NCI-H774 (cell line): ENCODE results near the gene OTP.
A peak's percentile ranks its signal among the peaks of the same experiment; 100 is the strongest.

Experiments used
- DNase-seq: peaks from one replicate; lab custom pipeline; 2025; lab: John Stamatoyannopoulos, UW

OTP gene

DNA sequence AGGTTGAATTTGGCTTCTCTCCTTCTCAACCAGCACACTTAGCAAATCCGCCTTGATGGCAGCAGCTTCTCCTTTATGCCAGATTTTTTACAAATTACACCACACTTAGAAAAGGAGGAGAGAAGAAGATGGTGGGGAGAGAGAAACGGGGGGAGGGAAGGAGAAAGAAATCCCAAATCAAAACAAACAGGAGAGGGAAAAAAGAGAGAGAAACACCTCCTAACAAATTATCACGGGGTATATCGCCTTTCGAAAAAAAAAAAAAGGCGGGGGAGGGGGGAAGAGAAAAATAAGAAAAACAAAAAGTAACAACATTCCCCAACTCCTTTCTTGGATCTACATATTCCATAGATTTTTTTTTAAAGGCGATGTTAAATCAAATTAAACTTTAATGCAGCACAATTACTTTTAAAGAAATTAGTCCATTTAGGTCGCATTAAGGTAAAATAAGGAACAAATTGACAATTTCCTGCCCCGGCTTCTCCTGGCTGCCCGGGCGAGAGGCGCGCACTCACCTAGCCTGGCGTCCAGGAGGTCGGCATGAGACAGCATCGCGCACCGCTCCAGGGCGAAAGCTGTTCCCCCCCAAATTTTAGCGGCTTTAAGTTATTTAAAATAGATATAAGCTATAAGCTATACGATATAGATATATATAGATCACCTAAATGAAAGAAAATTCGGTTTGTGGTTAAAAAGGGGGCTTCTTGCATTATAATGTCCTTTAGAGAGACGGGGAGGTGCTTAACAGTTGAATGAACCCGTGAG, at the start of gene OTP:
TSS of gene OTP (minus strand) at position 716 of the 765 bp plus-strand sequence. CDS start at position 552, 164 bp downstream.
- DNase-seq = no peak

DNA sequence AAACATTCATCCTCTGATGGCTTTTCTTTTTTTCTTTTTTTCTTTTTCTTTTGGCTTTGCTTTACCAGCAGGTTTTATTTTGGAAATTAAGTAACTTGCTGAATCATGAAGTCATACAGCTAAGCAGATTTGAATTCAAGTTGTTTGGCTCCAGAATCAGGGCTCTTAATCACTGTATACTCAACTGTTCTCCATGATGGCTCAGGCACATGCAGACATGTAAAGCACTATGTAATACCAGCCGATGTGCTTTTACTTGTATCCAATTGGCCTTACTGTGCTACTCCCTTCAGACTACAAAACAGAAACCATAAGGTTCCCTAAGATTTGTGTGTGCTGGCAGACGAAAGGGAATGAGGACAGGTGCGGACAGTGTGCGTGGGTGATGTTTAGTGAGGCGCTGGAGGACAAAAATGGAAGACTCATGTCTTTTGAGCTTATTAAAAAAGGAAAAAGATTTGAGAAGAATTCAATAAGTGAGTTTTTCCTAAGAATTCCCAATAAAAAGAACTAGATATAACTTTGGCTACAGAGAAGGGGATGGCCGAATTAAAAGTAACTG, 44.7 kb upstream of the OTP start:
- DNase-seq = no peak

DNA sequence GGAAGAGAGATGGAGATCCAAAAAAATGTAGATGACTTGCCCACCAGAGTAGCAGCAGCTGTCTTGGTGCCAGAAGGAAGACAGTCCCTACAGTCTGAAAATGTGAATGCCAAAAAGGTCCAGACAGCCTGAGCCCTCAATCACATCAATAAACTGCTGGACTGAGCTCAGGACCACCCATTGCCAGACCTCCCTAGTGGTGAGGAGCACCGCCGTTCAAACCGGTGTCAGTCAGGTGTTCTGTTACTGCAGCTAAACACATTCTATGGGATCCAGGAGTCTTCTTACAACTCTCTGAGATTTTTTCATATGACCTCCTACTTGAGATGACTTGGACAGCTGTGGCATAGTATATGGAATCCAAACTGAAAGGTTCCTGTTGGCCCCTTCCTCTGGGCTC, 32.0 kb upstream of the OTP start:
- no peak for DNase-seq

DNA sequence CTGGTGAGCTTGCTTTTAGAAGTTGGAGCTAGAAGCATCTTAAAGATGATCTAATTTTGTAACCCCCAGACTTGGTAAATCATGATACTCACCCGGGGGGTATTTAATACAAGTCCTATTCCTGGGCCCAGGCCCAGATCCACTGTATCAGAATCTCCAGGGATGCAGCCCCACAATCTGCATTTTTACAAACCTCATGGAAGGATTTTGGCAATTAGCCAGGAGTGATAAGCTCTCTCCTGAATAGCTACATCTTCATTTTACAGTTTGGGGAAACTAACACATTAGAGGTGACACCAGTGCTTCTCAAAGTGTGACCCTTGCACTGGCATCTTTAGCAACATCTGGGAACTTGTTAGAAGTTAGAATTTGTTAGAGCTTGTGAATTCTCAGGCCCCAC, 31.2 kb upstream of the OTP start:
- no peak for DNase-seq

DNA sequence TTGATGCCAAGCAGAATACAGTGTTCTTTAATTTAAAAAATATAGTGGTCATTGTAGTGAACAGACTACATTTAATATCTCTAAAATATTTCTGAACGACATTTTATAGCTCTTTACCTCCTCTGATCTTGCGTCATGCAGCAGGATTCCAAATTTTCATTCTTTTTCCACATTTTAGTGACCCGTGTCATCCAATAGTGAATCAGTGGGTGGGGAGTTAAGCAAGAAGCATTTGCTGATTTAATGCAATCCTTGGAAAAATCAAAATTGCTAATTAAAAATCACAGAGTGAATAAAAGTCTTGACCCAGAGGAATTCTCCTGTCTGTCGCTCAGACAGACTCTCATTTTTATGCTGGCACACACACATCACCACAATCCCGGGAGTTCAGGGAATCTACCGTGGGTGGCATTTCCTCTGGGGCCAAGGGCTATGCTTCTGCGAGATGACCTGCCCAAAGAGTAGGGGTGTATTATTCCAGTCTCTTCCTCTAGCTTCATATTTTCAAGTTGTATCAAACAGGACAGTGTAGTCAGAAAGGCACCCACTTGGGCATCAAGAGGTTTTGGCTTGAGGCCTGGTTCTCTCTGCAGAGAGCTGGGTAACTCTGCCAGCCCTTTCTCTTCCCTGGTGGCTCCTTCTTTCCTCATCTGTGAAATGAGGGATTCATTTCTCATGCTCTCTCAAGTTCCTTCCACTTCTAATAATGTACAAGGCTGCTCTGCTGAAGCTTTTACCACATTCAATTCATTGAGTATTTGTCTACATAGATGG, 24.8 kb upstream of the OTP start:
- DNase-seq = no peak

DNA sequence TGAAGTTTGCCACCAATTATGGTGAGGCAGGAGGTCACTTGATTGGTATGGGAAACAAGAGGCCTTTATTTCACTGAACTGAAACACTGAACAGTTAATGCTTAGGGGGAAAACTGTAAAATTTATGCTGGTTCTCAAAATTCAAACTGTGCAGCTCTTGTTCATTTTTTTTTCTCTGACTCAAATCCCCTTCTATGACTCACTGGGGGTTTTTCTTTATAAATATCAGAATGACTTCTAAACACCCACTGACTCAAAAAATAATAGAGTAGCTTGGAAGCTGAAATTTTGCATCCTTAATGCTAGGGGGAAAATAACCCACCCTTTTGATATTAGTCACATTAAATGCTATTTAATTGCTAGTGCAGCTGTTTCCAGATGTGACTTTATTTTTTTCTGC, 24.1 kb upstream of the OTP start:
- DNase-seq = no peak

DNA sequence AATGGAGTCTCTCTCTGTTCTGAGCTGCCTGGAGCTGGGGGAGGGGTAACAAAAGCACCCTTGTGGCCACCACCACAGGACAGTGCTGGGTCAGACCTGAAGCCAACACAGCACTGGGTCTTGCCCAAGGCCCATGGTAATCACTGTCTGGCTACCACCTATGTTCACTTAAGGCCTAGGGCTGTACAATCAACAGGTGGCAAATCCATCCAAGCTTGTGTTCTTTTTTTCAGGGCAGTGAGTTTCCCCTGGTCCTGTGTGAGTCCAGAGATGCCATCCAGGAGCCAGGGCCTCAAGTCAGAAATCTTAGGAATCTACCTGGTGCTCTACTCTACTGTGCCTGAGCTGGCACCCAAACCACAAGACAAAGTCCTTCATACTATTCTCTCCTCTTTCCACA, 20.1 kb upstream of the OTP start:
- DNase-seq = no peak

DNA sequence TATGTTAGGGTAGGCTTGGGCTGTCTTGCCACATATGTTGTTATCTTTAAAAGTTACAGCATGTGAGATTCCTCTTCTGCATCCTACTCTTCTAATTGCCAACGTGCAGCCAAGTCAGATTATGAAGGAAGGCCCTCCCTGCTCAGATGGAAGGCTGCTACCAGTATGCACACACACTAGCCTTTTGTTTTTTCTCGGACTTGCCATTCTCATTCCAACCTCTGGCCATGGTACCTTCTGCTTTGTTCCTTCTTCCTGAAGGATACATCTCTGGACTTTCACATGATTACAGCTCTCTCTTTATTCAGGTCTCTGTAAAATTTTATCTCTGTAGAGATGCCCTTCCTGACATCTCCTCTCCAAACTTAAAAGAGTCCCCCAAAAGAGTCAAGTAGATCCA, 12.8 kb upstream of the OTP start:
- no peak for DNase-seq

DNA sequence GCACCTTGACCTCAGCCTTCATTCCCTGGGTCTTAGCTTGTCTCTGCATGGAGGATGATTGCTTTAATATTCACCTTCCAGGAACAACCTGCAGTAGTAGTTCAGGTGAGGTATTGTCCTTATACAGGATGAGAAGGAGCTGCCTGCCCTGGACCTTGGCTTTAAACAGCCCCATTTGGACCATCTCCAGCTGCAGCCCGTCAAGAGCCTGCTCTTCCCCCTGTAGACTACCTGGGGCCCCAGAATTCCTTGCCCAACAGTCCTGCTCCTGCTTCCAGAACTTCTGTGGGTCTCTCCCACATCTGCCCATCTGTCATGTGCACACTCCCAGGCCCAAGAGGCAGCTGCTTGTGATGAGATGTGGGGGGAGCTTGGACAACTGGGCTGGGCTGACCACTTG, 12.2 kb upstream of the OTP start:
- DNase-seq = no peak

DNA sequence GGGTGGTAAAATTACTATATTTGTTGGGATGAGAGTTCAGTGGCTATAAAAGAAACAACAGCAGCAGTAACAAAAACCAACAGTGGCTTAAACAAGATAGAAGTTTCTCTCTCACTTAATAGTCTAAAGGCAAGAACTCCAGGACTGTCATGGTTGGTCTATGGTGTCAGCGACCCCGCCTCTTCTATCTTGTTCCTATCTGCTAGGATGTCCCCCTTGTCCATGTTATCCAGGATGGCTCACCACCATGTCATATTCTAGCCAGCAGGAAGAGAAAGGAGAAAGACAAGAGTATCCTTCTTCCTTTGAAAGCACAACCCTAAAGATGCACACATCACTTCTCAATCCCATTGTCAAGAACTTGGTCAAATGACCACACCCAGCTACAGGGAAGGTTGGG, 11.3 kb upstream of the OTP start:
- no peak for DNase-seq

DNA sequence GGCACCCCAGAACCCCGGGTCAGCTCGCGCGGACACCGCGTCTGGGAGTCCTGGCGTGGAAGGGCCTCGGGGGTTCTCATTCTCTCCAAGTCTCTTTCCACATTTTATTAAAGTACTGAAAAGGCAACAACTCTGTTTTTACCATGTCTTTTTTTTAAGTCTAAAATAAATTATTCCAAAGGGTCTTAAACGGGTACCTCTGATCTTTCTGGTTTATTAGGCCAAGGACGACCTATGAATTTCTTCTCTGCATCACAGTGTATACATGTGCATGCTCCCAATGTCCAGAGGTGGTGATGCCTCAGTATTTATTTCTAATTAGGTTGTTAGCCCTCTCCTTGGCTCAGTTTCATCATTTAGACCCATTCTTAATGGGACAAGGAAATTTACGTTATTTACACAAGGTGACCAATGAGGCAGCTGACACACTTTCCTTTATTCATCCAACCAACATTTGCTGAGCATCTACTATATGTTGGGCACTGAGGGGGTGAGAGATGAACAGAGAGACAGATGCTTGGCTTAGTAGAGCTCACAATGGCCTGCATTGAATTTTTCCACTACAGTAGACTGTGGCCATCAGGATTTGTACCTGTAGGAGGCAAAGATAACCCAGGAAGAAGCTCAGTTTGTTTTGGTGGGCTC, 7.6 kb upstream of the OTP start:
- no peak for DNase-seq

DNA sequence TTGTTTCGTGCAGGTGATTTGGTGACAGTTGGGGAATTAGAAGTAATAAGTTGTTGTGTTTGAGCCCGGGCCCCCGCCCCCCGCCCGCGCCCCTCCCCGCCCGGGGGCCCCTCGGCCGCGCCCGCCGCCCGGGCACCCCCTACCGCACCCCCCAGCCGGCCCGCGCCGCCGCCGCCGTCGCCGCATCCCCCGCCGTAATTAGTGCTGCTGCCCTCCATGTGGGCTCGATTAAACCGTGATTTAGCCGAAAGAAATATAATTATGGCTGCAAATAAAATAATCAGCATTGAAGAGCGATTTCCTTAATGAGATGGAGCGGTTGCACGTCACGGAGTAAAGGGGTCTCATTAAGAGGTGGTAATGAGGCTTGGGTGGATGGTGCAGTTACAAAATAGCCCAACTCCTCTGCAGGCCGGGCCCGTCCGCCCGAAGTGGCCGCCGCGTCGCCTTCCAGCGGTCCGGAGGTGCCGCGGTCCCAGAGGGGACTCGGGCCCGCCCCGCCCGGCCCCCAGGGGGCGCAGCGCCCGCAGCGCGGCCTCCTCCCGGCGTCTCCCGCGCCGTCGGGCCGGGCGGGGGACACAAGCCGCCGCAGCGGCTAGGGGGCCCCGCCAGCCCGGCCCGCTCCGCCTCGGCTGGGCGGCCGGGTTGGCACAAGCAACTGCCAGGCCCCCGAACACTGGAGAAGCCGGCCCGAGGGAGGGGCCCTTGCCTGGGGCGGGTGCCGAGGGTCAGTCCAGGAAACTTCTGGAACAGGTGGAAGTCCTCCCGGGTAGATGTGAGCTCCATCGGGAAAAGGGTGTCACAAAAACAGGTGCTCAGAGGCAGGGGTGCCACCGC, 6.9 kb upstream of the OTP start:
- DNase-seq = peak; percentile 34

DNA sequence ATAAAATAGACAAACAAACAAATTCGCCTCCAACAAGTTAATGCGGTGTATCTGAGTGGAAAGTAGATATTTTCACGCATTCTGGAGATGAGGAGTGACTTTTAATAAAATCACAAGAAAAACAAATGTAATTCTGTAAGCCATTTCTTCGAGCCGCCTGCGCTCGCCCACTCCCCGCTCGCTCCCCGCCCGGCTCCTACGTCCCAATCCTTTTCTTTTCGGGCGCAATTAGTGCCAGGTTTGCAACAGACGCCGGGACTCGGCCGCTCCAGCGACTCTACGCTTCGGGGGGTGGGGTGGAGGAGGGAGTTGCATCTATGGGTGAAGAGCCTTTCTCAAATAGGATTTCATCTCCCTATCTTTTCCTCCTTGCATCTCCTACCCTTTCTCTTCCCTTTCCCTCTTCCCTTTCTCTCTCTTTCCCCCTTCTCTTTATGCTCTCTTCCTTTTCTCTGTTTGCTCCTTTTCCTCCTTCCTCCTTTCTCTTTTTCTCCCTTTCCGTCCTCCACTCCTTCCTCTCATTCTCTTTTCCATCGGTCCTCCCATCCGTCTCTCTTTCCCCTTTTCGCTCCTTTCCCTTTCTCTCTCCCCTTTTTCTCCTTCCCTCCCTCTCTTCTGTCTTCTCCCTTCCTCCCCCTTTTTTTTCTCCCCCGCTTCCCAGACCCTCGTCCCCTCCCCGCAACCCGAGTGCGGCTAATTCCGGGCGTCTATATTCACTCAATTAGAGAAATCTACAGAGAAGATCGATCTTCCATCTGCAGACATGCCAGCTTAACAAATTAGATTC, 6.1 kb upstream of the OTP start:
- DNase-seq = peak; percentile 19

DNA sequence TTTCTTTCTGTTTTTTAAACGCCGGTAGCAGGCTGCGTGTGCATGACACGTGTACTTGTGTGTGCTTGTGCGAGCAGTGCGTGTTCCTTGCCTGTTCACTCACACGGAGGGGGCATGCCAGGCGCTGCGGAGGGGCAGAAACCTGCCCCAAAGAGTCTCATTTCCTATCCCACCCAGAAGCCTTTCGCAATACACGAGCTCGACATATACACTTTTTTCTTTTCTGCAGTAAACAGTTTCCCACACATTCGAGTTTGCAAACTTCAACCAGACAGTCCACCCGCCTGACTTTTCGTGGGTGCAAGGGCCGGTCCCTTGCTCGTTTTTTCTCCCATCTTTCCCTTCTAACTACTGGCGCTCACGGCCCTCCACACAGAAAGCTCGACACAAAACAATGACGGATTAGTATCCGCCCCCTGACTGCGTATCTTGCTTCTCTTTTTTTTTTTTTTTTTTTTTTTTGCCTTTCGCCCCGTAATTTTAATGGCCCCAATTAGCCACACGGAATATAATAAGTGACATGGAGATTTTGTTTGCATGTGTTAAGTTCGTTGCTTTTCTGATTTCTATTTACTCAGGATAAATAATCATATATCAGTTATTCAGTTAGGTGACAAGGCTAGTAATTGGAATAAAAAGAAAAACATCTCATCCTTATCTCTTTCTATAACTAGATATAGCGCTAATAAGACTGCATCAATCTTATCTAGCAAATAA, 5.3 kb upstream of the OTP start:
- DNase-seq = no peak

DNA sequence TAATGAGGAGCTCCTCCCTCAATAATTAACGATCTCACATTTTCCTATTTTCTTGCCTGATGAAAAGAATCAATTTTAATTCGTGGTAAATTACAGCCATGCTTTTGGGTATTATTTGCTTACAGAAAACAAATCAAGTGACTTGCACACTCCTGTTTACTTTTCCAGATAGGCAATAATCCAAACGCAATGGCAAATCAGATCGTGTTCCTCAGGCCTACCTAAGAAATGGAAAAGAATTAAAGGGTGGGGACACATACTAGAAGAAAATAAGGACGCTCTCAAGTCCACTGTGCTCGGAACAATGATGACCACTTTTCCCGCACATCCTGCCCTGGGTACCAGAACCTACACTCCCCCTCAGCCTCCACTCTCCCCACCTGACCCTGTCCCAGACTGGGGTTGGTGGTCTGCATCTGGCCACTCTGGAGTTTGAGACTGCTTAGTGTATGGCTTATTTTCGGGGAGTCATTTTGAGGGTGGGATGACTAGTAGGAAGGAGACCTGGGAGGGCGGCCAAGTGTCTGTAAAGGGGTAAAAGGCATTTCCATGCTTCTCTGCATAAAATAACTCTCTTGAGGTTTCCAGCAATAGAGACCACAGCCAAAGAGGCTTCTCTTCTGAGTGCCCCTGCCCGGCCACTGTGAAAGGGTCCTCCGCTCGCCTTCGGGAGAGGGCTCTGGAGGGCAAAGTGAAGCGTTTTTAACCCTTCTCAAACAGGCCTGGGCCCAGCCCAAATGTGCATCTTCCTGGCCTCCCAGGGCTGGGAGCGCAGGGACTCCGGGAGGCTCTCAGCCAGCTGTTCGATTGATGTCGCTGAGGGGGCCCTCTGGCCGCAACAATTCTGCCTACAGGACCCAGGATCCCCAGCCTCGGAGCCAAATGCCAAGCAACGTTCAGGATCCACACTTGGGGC, 4.5 kb upstream of the OTP start:
- DNase-seq = no peak

DNA sequence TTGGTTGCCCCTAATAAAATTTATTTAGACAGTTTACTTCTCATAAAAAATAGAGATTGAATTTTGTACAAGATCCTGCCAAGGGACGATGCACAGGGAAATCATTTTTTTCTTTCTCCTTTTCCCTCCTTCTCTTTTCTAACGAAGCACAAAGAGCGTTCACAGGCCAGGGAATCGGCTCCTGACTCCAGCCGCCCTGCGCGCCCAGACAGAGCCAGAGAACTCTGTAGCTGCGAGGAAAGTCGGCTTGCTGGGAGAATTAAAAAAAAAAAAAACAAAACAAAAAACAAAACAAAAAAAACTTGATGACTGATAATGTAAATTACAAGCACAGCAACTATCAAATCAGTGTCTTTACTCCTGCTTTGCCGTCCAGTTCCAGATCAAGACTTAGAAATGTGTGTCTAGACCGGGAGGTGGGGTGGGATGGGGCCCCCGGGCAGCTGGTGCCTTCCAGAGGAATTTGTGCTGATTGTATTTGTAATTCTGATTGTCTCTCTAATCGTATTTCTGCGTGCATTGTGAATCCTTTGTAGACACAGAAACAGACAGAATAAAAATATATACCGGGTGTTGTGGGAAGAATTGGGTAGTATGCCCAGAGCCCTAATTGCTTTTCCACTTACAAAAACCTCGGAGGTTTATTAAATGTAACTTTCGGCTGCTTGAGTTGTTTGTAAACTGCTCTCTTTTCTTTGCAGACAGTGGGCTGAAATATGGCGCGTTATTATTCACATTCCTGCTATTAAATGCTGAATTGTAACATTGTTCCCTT, 3.6 kb upstream of the OTP start:
- no peak for DNase-seq

DNA sequence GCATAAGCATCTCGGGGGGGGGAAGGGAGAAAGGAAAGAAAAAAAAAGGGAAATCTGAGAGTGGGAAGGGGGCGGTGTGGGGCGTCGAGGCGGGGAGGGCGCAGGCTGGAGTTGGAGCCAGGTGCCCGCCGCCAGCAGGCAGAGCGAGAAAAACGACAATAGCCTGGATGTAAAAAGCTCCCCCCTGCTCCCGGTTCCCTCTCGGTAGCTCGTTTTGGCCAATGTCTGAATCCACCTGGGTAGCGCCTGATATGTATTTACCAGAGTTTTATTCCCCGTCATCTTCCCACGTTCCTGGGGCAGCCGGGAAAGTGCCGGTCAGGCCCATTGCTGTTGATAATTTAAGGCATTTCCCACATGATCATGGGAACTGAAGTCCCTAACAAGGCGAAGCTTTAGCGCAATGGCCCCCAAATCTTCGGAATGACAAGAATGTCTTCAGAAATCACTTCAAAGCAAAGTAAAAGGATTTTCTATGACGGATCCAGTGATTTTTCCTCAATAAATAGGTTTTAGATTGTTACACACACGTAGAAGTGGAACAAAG, 3.0 kb upstream of the OTP start:
- no peak for DNase-seq
